GM12878 (cell line): ENCODE measurements around the gene RAB6B. TPM values are rescaled to one million over a fixed set of nuclear protein-coding genes. Genes with fewer than 3 reads are reported as not detected.

Experiments
- ATAC-seq: fragments of 200-7000 bp; cut with Tn5 transposase; 3 replicates; pipeline ENCODE4 v1.9.1; 2020; ENCODE audit warnings: mild to moderate bottlenecking, moderate library complexity
- BruUV-seq: library from RNA; stranded (reverse); fragments of 400-500 nt; replicated peaks from 2 replicates; lab custom pipeline; 2021; lab: Mats Ljungman, UMichigan
- CTCF ChIA-PET: fragments of 300-600 bp; sonication (Branson Sonifier 250); formaldehyde crosslinking; extraction: SDS; loops from one replicate; lab custom pipeline; 2021; ENCODE audit warnings: inconsistent platforms; lab: Yijun Ruan, JAX
- POLR2A ChIA-PET: fragments of 350-600 bp; formaldehyde crosslinking; extraction: SDS; loops from one replicate; lab custom pipeline; 2021; ENCODE audit warnings: inconsistent platforms; lab: Charles Lee
- RAD21 ChIA-PET: fragments of 300-600 bp; sonication (Branson Sonifier 250); formaldehyde crosslinking; loops from one replicate; lab custom pipeline; 2023; ENCODE audit warnings: antibody characterized with exemption; ENCODE audit not compliant: unreplicated experiment; lab: Charles Lee
- SMC1A ChIA-PET: fragments of 300-600 bp; sonication (Branson Sonifier 250); formaldehyde crosslinking; loops from one replicate; lab custom pipeline; 2023; ENCODE audit not compliant: unreplicated experiment, uncharacterized antibody; lab: Charles Lee
- DNase-seq: peaks from one replicate; pipeline ENCODE4 v3.0.0-alpha.2; 2011; ENCODE audit warnings: low read depth, low spot score
- FAIRE-seq: peaks from 3 replicates; lab custom pipeline; 2011; peaks lifted over from hg19 to GRCh38; lab: Jason Lieb, UNC
- H2AFZ ChIP-seq: 2 replicates; pipeline ENCODE4 v1.6.0; 2011; ENCODE audit warnings: low read depth, low read length, control low read depth; ENCODE audit not compliant: control insufficient read depth
- H3K27ac ChIP-seq: 2 replicates; pipeline ENCODE4 v1.5.1; 2011; ENCODE audit warnings: control low read depth; ENCODE audit not compliant: control insufficient read depth, insufficient read depth
- H3K27me3 ChIP-seq, 2 experiments: replicated peaks in 1 of 2; 2 replicates each; pipeline versions ENCODE4 v1.6.0 to v1.6.1; 2011; ENCODE audit warnings: low read length in 1 of 2; ENCODE audit not compliant: control insufficient read depth in 2 of 2, insufficient read depth in 2 of 2
- H3K36me3 ChIP-seq, 2 experiments: 2 replicates each; pipeline ENCODE4 v1.5.1; 2011; ENCODE audit warnings: low read length in 1 of 2; ENCODE audit not compliant: control insufficient read depth in 2 of 2, insufficient read depth in 2 of 2
- H3K4me1 ChIP-seq: 2 replicates; pipeline ENCODE4 v1.6.1; 2011; ENCODE audit warnings: mild to moderate bottlenecking, low read length, moderate library complexity, mixed read lengths; ENCODE audit not compliant: control insufficient read depth, insufficient read depth
- H3K4me2 ChIP-seq: 2 replicates; pipeline ENCODE4 v1.6.0; 2011; ENCODE audit warnings: control low read depth; ENCODE audit not compliant: control insufficient read depth, insufficient read depth
- H3K4me3 ChIP-seq: fragments of 200-600 bp; sonication (generic); 2 replicates; pipeline ENCODE4 v1.5.1; 2016
- H3K79me2 ChIP-seq: 2 replicates; pipeline ENCODE4 v1.6.0; 2011; ENCODE audit warnings: low read length; ENCODE audit not compliant: control insufficient read depth, insufficient read depth
- H3K9ac ChIP-seq: 2 replicates; pipeline ENCODE4 v1.8.0; 2011; ENCODE audit warnings: low read length, control low read depth, mixed read lengths; ENCODE audit not compliant: control insufficient read depth, insufficient read depth
- H3K9me3 ChIP-seq: replicated peaks from 3 replicates; pipeline ENCODE4 v1.5.1; 2011; ENCODE audit warnings: mild to moderate bottlenecking, low read length; ENCODE audit not compliant: control insufficient read depth, insufficient read depth
- H4K20me1 ChIP-seq: 2 replicates; pipeline ENCODE4 v1.6.0; 2011; ENCODE audit not compliant: control insufficient read depth, insufficient read depth
- ATF7 ChIP-seq: fragments of 450-650 bp; IDR thresholded peaks from 2 replicates; pipeline ENCODE4 v1.6.1; 2016; ENCODE audit warnings: low read depth, mild to moderate bottlenecking
- BRCA1 ChIP-seq: IDR thresholded peaks from 2 replicates; pipeline ENCODE4 v1.6.1; 2011; ENCODE audit warnings: low read depth, low read length, improper control_type of control experiment
- CHD2 ChIP-seq: IDR thresholded peaks from 2 replicates; pipeline ENCODE4 v1.6.1; 2011; ENCODE audit warnings: low read depth, low read length, improper control_type of control experiment, borderline replicate concordance
- CTCF ChIP-seq, 3 experiments: IDR thresholded peaks in 2 of 3; conservative IDR thresholded peaks in 1 of 3; 2 replicates each; pipeline ENCODE4 v1.5.1; 2011; ENCODE audit warnings: low read depth in 3 of 3, low read length in 3 of 3, mild to moderate bottlenecking in 3 of 3, control low read depth in 2 of 3, moderate library complexity in 2 of 3, inconsistent platforms in 1 of 3, mixed read lengths in 1 of 3; ENCODE audit not compliant: control insufficient read depth in 2 of 3, insufficient read depth in 1 of 3; ENCODE audit errors: extremely low read depth in 1 of 3
- EGR1 ChIP-seq, 2 experiments: IDR thresholded peaks; 1 replicate in 1 of 2; 2 replicates in 1 of 2; pipeline ENCODE4 v1.6.1; 2011 to 2012; ENCODE audit warnings: low read depth in 2 of 2, low read length in 2 of 2, borderline replicate concordance in 1 of 2, mild to moderate bottlenecking in 1 of 2, moderate library complexity in 1 of 2
- ELK1 ChIP-seq: IDR thresholded peaks from 2 replicates; pipeline ENCODE4 v1.6.1; 2012; ENCODE audit warnings: low read depth, low read length, improper control_type of control experiment
- FOS ChIP-seq: IDR thresholded peaks from 3 replicates; pipeline ENCODE4 v1.6.1; 2011; ENCODE audit warnings: borderline replicate concordance; ENCODE audit not compliant: insufficient read length; ENCODE audit errors: extremely low read depth
- HDAC6 ChIP-seq: fragments of 200-600 bp; sonication (generic); IDR thresholded peaks from one replicate; pipeline ENCODE4 v1.8.0; 2017; ENCODE audit warnings: antibody characterized with exemption; ENCODE audit not compliant: unreplicated experiment
- MYB ChIP-seq: fragments of 150-350 bp; IDR thresholded peaks from 2 replicates; pipeline ENCODE4 v1.6.1; 2014; ENCODE audit warnings: mild to moderate bottlenecking, low read depth, low read length, borderline replicate concordance
- NR2C1 ChIP-seq: fragments of 450-650 bp; IDR thresholded peaks from 2 replicates; pipeline ENCODE4 v1.6.1; 2017; ENCODE audit warnings: antibody characterized with exemption, mild to moderate bottlenecking, moderate library complexity
- PAX5 ChIP-seq: IDR thresholded peaks from 2 replicates; pipeline ENCODE4 v1.6.1; 2011; ENCODE audit warnings: low read depth, low read length, borderline replicate concordance
- TBL1XR1 ChIP-seq: IDR thresholded peaks from 2 replicates; pipeline ENCODE4 v1.6.1; 2012; ENCODE audit warnings: low read depth, low read length, improper control_type of control experiment
- USF1 ChIP-seq: IDR thresholded peaks from 2 replicates; pipeline ENCODE4 v1.6.1; 2011; ENCODE audit warnings: borderline replicate concordance, low read depth, mild to moderate bottlenecking, moderate library complexity, mixed read lengths, low read length; ENCODE audit not compliant: insufficient read depth; ENCODE audit errors: extremely low read length
- ZNF384 ChIP-seq: IDR thresholded peaks from 2 replicates; pipeline ENCODE4 v1.6.1; 2012; ENCODE audit warnings: low read depth, mild to moderate bottlenecking, low read length, improper control_type of control experiment, borderline replicate concordance
- WGBS: methylation state at CpG from one replicate; pipeline ENCODE4 v1.1.6; 2016; ENCODE audit warnings: low lambda C conversion rate; ENCODE audit not compliant: insufficient replicate concordance, insufficient coverage; ENCODE audit errors: missing lambda C conversion rate; 5-methylcytosine and 5-hydroxymethylcytosine counted together
- in situ Hi-C: fragments of 300-500 bp; cut with MboI; formaldehyde crosslinking; loops from 9 replicates; pipeline ENCODE4 v1.14.3; 2018; ENCODE audit warnings: mixed read lengths
- intact Hi-C: fragments of 100-400 bp; cut with micrococcal nuclease; formaldehyde crosslinking; loops from one replicate; pipeline ENCODE4 v1.14.2; 2022; ENCODE audit not compliant: unreplicated experiment
- polyA plus RNA-seq, 11 experiments: library from polyadenylated mRNA; depleted of rRNA in 4 of 11; unstranded in 6 of 11; stranded (reverse) in 5 of 11; fragments of >200 nt; fragmentation: Nextera tagmentation in 4 of 11; fragmentation: Illumina TruSeq in 1 of 11; extraction: Ambion mirVana in 4 of 11; extraction: Trizol in 1 of 11; gene quantifications; 1 replicate in 1 of 11; 2 replicates in 10 of 11; pipeline versions ENCODE4 v1.2.1 to v1.2.3, GENCODE V29; 2011 to 2016; ENCODE audit warnings: inconsistent platforms in 2 of 11, missing spikeins in 2 of 11, low read depth in 1 of 11
- total RNA-seq, 4 experiments: library from RNA; depleted of rRNA in 3 of 4; stranded (reverse); fragments of >200 nt in 3 of 4; fragmentation: Illumina TruSeq in 1 of 4; extraction: Trizol in 1 of 4; gene quantifications; 2 replicates each; pipeline versions ENCODE4 v1.2.1 to v1.2.3, GENCODE V29; 2013 to 2021
- TF ChIP-seq, protein P1 (sequence below): fragments of 450-650 bp; IDR thresholded peaks from 2 replicates; pipeline ENCODE4 v1.6.1; 2016; ENCODE audit warnings: mild to moderate bottlenecking
- TF ChIP-seq, protein P2 (sequence below): IDR thresholded peaks from 2 replicates; pipeline ENCODE4 v1.6.1; 2012; ENCODE audit warnings: low read depth, low read length, improper control_type of control experiment

Gene RAB6B
- total and polyA plus RNA-seq, 10 of the 15 experiments (the other 5 are each of a cell fraction or from before 2014, with no cell fraction given) = 0.01 to 0.16 (median 0.04) TPM; not detected in 5

DNA sequence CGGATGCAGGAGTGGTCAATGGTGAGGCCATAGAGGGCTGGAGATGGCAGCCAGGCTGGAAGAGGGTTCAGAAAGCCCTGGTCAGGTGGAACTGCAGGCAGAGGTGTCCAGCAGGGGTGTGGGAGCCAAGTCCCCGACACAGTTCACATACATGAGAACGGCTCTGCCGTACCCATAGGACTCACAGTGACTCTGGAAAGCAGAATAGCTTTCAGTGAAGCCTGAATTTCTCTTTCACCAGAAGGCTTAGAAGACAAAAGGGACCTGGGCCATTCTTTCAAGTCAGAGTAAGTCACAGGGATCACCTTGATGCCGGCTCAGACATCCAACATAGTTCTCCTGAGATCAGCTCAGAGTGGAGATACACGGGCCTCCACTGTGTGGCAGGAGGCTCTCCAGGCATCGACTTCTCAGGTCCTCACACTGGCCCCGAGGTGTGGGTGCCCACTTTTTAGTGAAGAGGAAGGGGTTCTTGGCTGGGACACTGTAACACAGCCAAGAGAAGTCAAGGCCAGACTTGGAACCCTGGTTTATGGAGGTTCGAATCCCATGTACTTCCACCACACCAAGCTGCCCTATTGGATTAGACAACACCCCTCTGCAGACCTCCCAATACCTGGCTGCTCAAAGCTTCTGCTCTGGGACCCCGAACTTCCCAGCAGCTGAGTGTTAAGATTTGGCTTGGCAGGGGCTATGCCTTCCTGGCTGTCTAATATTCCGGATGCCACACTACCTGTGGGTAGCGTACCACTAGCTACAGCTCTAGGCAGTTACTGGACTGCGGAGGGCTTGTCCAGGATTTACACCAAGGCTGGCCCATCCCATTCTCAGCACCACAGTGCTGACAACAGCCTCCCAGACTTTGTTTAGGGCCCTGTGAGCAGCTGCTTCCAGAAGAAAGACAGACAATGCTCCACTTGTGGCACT lies 40.4 kb upstream of the RAB6B start:
- DNase-seq (no peak), ATAC-seq (no peak), FAIRE-seq (no peak)
- Histone ChIP-seq H3K79me2 (no peaks in the 10 kb centered on the region), H4K20me1 (no peaks in the 10 kb centered on the region), H3K4me2 (no peak overlapping the region), H3K27ac (no peak overlapping the region), H3K9ac (no peak overlapping the region), H3K27me3 (no peaks in the 10 kb centered on the region; a peak in 1 of 4 replicates), H3K9me3 (no peaks in the 10 kb centered on the region), H3K36me3 (no peaks in the 10 kb centered on the region), H3K4me3 (no peak overlapping the region), H2AFZ (no peak overlapping the region), H3K4me1 (no peaks in the 10 kb centered on the region)
- ChIA-PET CTCF (no interaction called here), SMC1A (no interaction called here), RAD21 (no interaction called here), POLR2A (no interaction called here)
- intact Hi-C loops = no loop called here
- TF ChIP-seq ZNF384 (no peak), NR2C1 (no peak), HDAC6 (no peak), TBL1XR1 (no peak), PAX5 (no peak), CHD2 (no peak), MYB (no peak), EGR1 (IDR thresholded peaks at IDR 0.05; ENCODE audit: borderline replicate concordance in 1 of 2, low read depth in 2 of 2, low read length in 2 of 2) (no peak), ATF7 (no peak), ELK1 (no peak), CTCF (IDR thresholded peaks at IDR 0.05 in 2 of 3, conservative IDR thresholded peaks at IDR 0.05 in 1 of 3; ENCODE audit: control insufficient read depth in 2 of 3, extremely low read depth in 1 of 3, insufficient read depth in 1 of 3, low read depth in 3 of 3, low read length in 3 of 3) (no peak), BRCA1 (no peak), USF1 (no peak), FOS (no peak)
- TF ChIP-seq, protein P1, sequence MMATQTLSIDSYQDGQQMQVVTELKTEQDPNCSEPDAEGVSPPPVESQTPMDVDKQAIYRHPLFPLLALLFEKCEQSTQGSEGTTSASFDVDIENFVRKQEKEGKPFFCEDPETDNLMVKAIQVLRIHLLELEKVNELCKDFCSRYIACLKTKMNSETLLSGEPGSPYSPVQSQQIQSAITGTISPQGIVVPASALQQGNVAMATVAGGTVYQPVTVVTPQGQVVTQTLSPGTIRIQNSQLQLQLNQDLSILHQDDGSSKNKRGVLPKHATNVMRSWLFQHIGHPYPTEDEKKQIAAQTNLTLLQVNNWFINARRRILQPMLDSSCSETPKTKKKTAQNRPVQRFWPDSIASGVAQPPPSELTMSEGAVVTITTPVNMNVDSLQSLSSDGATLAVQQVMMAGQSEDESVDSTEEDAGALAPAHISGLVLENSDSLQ = no peak
- TF ChIP-seq, protein P2, sequence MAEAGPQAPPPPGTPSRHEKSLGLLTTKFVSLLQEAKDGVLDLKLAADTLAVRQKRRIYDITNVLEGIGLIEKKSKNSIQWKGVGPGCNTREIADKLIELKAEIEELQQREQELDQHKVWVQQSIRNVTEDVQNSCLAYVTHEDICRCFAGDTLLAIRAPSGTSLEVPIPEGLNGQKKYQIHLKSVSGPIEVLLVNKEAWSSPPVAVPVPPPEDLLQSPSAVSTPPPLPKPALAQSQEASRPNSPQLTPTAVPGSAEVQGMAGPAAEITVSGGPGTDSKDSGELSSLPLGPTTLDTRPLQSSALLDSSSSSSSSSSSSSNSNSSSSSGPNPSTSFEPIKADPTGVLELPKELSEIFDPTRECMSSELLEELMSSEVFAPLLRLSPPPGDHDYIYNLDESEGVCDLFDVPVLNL = no peak
- WGBS = 53% methylated on average over 13 of the region's 13 CpGs
- BruUV-seq = no TSS peak
- in situ Hi-C loops = loop anchor here (10.0 kb wide), 2 partner anchors 279 to 1201 kb away; no protein-coding TSS in a partner anchor
